ENCODE measurements around the gene PRND. TPM values are rescaled to one million over a fixed set of nuclear protein-coding genes. Genes with fewer than 3 reads are reported as not detected.

PRND gene, protein sequence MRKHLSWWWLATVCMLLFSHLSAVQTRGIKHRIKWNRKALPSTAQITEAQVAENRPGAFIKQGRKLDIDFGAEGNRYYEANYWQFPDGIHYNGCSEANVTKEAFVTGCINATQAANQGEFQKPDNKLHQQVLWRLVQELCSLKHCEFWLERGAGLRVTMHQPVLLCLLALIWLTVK
- total RNA-seq: 10 to 100 TPM in 1 of 2 donors, not detected in 1; 12.1 TPM
- polyA plus RNA-seq: under 1 TPM in 1 of 2 donors, not detected in 1; 0.22 TPM
- long read RNA-seq, donor 1, transcript PRND-201 (2 exons, 3,980 nt): major isoform, 13 of 32 reads
- long read RNA-seq, donor 1, partial matches to known transcripts: 19 of 32 reads
- long read RNA-seq, donor 1, other reads (novel, unspliced or antisense): 0 of 32 reads
- long read RNA-seq, donor 2, partial matches to known transcripts: 0 of 3 reads
- long read RNA-seq, donor 2, other reads (novel, unspliced or antisense): 0 of 3 reads
- long read RNA-seq, donor 3, transcript PRND-201 (2 exons, 3,980 nt): major isoform, 8 of 8 reads
- long read RNA-seq, donor 3, partial matches to known transcripts: 0 of 8 reads
- long read RNA-seq, donor 3, other reads (novel, unspliced or antisense): 0 of 8 reads
- long read RNA-seq, donor 4, transcript PRND-201 (2 exons, 3,980 nt): major isoform, 9 of 9 reads
- long read RNA-seq, donor 4, partial matches to known transcripts: 0 of 9 reads
- long read RNA-seq, donor 4, other reads (novel, unspliced or antisense): 0 of 9 reads
- long read RNA-seq, donor 5, transcript PRND-201 (2 exons, 3,980 nt): major isoform, 10 of 10 reads
- long read RNA-seq, donor 5, partial matches to known transcripts: 0 of 10 reads
- long read RNA-seq, donor 5, other reads (novel, unspliced or antisense): 0 of 10 reads

DNA sequence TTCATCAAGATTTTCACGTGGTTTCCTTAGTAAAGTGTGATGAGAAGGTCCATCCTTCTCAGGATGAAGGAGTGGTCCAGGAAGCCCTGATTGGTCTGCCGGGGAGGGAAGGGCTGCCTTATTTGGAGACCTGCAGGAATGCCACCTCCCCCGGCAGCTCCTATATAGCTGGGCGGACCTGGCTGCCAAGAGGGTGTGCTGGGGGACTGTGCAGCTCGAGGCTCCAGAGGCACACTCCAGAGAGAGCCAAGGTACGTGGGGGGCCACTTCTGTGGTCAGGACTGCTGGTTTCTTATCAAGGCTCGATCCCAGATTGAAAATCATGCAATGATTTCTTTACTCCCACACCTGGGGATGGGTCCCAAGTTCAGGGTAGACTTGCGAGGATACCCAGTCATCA is at the start of gene PRND:
PRND (plus strand) TSS at position 191 of the 400 bp plus-strand sequence. CDS start 2,643 bp downstream, outside the sequence.
- Histone ChIP-seq H3K4me1 (ENCODE audit: control insufficient read depth in 5 of 5, insufficient read depth in 5 of 5, low read length in 5 of 5) (peaks cover 0 to 12% (median 0%) of the 10 kb centered on the region in 5 donors), H3K27me3 (ENCODE audit: control insufficient read depth in 3 of 3, insufficient read depth in 3 of 3, low read length in 2 of 3) (peaks cover 0 to 4% (median 0%) of the 10 kb centered on the region in 3 donors), H3K9me3 (ENCODE audit: control insufficient read depth in 4 of 4, insufficient read depth in 3 of 4, low read length in 3 of 4) (peaks cover 0 to 3% (median 0%) of the 10 kb centered on the region in 4 donors), H3K9ac (ENCODE audit: insufficient read depth in 1 of 2, low read length in 2 of 2) (no peak within 1 kb of the TSS), H3K27ac (ENCODE audit: low read depth in 1 of 2, low read length in 1 of 2) (no peak within 1 kb of the TSS), H3K36me3 (ENCODE audit: control insufficient read depth in 4 of 4, insufficient read depth in 4 of 4, low read length in 4 of 4) (no peaks in the 10 kb centered on the region), H3K4me3 (no peak within 1 kb of the TSS)
- ATAC-seq (ENCODE audit: insufficient read depth, low FRiP score) (no peak), DNase-seq (no peak)
- WGBS, 2 donors: 70 to 88% methylated on average over 8 of the region's 8 CpGs
- no peak for TF ChIP-seq CTCF (IDR thresholded peaks at IDR 0.05; ENCODE audit: control extremely low read depth, extremely low read depth)

DNA sequence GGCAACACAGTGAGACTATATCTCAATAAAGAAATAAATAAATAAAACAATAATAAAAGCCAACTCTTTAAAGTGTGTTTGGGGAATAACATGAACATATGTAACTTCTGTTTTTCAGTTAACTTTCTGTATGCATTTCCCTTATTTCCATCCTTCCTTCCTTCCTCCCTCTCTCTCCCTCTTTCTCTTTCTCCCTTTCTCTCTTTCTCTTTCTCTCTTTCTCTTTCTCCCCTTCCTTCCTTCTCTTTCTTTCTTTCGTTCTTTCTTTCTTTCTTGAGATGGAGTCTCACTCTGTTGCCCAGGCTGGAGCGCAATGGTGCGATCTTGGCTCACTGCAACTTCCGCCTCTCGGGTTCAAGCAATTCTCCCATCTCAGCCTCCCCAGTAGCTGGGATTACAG is 48.8 kb upstream of the PRND start:
- Histone ChIP-seq H3K9me3 (ENCODE audit: control insufficient read depth in 4 of 4, insufficient read depth in 3 of 4, low read length in 3 of 4) (no peaks in the 10 kb centered on the region), H3K27ac (ENCODE audit: low read depth in 1 of 2, low read length in 1 of 2) (no peak overlapping the region), H3K27me3 (ENCODE audit: control insufficient read depth in 3 of 3, insufficient read depth in 3 of 3, low read length in 2 of 3) (peaks cover 0 to 3% (median 0%) of the 10 kb centered on the region in 3 donors), H3K4me3 (no peak overlapping the region), H3K9ac (ENCODE audit: insufficient read depth in 1 of 2, low read length in 2 of 2) (no peak overlapping the region), H3K4me1 (ENCODE audit: control insufficient read depth in 5 of 5, insufficient read depth in 5 of 5, low read length in 5 of 5) (no peaks in the 10 kb centered on the region), H3K36me3 (ENCODE audit: control insufficient read depth in 4 of 4, insufficient read depth in 4 of 4, low read length in 4 of 4) (no peaks in the 10 kb centered on the region)
- no peak for TF ChIP-seq CTCF (IDR thresholded peaks at IDR 0.05; ENCODE audit: control extremely low read depth, extremely low read depth)
- ATAC-seq (ENCODE audit: insufficient read depth, low FRiP score) (no peak), DNase-seq (no peak)
- WGBS, 2 donors: 91 to 93% methylated on average over 5 of the region's 5 CpGs

DNA sequence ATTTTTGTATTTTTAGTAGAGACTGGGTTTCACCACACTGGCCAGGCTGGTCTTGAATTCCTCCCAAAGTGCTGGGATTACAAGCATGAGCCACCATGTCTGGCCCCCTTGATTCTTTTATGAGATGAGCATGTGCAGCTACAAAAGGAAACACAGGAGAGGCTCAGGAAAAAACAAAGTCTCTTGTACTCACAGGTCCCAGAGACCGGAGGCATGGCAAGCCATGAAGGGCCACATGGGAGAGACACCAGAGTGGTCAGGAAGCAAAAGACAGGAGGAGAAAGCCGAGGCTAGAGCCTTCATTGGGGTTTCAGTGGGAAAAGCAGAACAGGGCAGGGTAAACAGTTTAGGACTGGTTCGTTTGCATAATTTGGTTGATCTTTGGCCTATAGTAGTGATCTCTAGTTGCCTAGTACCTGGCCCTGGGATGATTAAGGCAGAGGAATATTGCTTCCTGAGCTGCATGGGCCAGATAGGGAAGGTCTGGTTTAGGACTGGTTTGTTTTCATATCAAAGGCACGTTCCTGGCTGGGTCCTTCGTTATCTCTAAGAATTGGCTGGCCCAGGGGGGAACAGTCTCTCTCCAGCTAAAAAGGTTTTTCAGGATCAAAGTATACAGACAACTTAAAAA is 48.2 kb upstream of the PRND start:
- no peak for TF ChIP-seq CTCF (IDR thresholded peaks at IDR 0.05; ENCODE audit: control extremely low read depth, extremely low read depth)
- H3K9me3 ChIP-seq (ENCODE audit: control insufficient read depth in 4 of 4, insufficient read depth in 3 of 4, low read length in 3 of 4): no peaks in the 10 kb centered on the region
- no peak overlapping the region for H3K4me3 ChIP-seq
- no peak overlapping the region for H3K27ac ChIP-seq (ENCODE audit: low read depth in 1 of 2, low read length in 1 of 2)
- ATAC-seq (ENCODE audit: insufficient read depth, low FRiP score): no peak
- no peak for DNase-seq
- WGBS, 2 donors: 57 to 75% methylated on average over 5 of the region's 5 CpGs
- H3K27me3 ChIP-seq (ENCODE audit: control insufficient read depth in 3 of 3, insufficient read depth in 3 of 3, low read length in 2 of 3): peaks cover 0 to 3% (median 0%) of the 10 kb centered on the region in 3 donors
- no peaks in the 10 kb centered on the region for H3K36me3 ChIP-seq (ENCODE audit: control insufficient read depth in 4 of 4, insufficient read depth in 4 of 4, low read length in 4 of 4)
- no peak overlapping the region for H3K9ac ChIP-seq (ENCODE audit: insufficient read depth in 1 of 2, low read length in 2 of 2)
- no peaks in the 10 kb centered on the region for H3K4me1 ChIP-seq (ENCODE audit: control insufficient read depth in 5 of 5, insufficient read depth in 5 of 5, low read length in 5 of 5)
